Fibroblast of lung (primary cell): ENCODE results near the gene PLPP1. TPM values are rescaled to one million over a fixed set of nuclear protein-coding genes. Genes with fewer than 3 reads are reported as not detected.

Experiments used
- DNase-seq, 2 donors: peaks; one replicate each; pipeline versions ENCODE4 v3.0.0 to v3.0.0-alpha.2; 2010; ENCODE audit warnings: low read depth in 2 of 2
- H2AFZ ChIP-seq: 2 replicates; pipeline ENCODE4 v1.5.1; 2012; ENCODE audit warnings: low read length, control low read depth, inconsistent platforms
- H3K27ac ChIP-seq: 2 replicates; pipeline ENCODE4 v1.5.1; 2011; ENCODE audit warnings: low read length, control low read depth; ENCODE audit not compliant: insufficient read depth
- H3K27me3 ChIP-seq: 2 replicates; pipeline ENCODE4 v1.5.1; 2011; ENCODE audit warnings: mild to moderate bottlenecking, low read length; ENCODE audit not compliant: control insufficient read depth, insufficient read depth
- H3K36me3 ChIP-seq: 2 replicates; pipeline ENCODE4 v1.5.1; 2011; ENCODE audit warnings: low read length; ENCODE audit not compliant: control insufficient read depth, insufficient read depth
- H3K4me1 ChIP-seq: 2 replicates; pipeline ENCODE4 v1.5.1; 2011; ENCODE audit warnings: low read length; ENCODE audit not compliant: control insufficient read depth, insufficient read depth; ENCODE audit errors: extremely low read depth
- H3K4me2 ChIP-seq: 2 replicates; pipeline ENCODE4 v1.5.1; 2011; ENCODE audit warnings: low read length, control low read depth; ENCODE audit not compliant: insufficient read depth; ENCODE audit errors: extremely low read depth
- H3K4me3 ChIP-seq, 4 experiments: fragments of 200-600 bp in 1 of 4; sonication (generic) in 1 of 4; replicated peaks in 1 of 4; 2 replicates each; pipeline ENCODE4 v1.5.1; 2011 to 2016; ENCODE audit warnings: low read length in 4 of 4, low read depth in 3 of 4, mild to moderate bottlenecking in 3 of 4, control low read depth in 2 of 4, inconsistent platforms in 1 of 4, mixed read lengths in 1 of 4; ENCODE audit not compliant: insufficient read depth in 1 of 4; ENCODE audit errors: control extremely low read depth in 1 of 4
- H3K79me2 ChIP-seq: 2 replicates; pipeline ENCODE4 v1.5.1; 2012; ENCODE audit warnings: mild to moderate bottlenecking, low read length, inconsistent platforms; ENCODE audit not compliant: control insufficient read depth, insufficient read depth
- H3K9ac ChIP-seq: 2 replicates; pipeline ENCODE4 v1.5.1; 2011; ENCODE audit warnings: mild to moderate bottlenecking, low read length, control low read depth; ENCODE audit not compliant: insufficient read depth
- H3K9me3 ChIP-seq: 2 replicates; pipeline ENCODE4 v1.5.1; 2012; ENCODE audit warnings: low read depth, low read length; ENCODE audit not compliant: control insufficient read depth, insufficient read depth
- H4K20me1 ChIP-seq: 2 replicates; pipeline ENCODE4 v1.5.1; 2011; ENCODE audit warnings: low read length; ENCODE audit not compliant: control insufficient read depth, insufficient read depth; ENCODE audit errors: extremely low read depth
- CTCF ChIP-seq, 2 donors: IDR thresholded peaks in 1 of 2; conservative IDR thresholded peaks in 1 of 2; 1 replicate in 1 of 2; 2 replicates in 1 of 2; pipeline ENCODE4 v1.5.1; 2011 to 2012; ENCODE audit warnings: low read length in 2 of 2, control low read depth in 1 of 2, inconsistent platforms in 1 of 2, low read depth in 1 of 2, mild to moderate bottlenecking in 1 of 2
- EZH2 ChIP-seq: IDR thresholded peaks from 2 replicates; pipeline ENCODE4 v1.5.1; 2012; ENCODE audit warnings: low read length, control low read depth, mild to moderate bottlenecking; ENCODE audit errors: missing control alignments
- polyA plus RNA-seq, 2 donors: library from polyadenylated mRNA; depleted of rRNA in 1 of 2; stranded (reverse) in 1 of 2; unstranded in 1 of 2; fragments of >200 nt; gene quantifications; 2 replicates each; pipeline ENCODE4 v1.2.1, GENCODE V29; 2011 to 2012; ENCODE audit warnings: missing spikeins in 1 of 2
- total RNA-seq: library from RNA; depleted of rRNA; stranded (reverse); fragments of >200 nt; gene quantifications from 2 replicates; pipeline ENCODE4 v1.2.1, GENCODE V29; 2014

PLPP1 gene
- total and polyA plus RNA-seq, 2 donors (not counting 1 experiment from before 2014, with no cell fraction given) = 73.5 to 76.8 TPM

DNA sequence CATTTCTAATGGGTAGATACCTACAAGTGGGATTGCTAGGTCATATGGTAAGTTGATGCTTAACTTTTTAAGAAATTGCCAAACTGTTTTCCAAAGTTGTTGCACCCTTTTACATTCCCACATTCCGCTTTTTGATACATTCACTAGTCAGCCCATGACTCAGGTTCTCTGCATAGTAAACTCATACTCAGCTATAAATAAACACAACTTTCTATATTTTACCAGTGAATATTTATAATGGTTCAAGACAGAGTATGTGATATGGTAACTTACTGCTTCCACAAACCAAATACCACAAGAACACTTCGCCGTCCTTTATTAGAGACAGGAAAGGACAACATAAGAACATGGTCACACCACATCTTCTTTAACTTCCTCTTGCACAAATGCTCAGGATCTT is 54.0 kb downstream of the PLPP1 start:
- no peak overlapping the region for H2AFZ ChIP-seq
- no peaks in the 10 kb centered on the region for H3K27me3 ChIP-seq
- H3K79me2 ChIP-seq = no peaks in the 10 kb centered on the region
- TF ChIP-seq CTCF (conservative IDR thresholded peaks at IDR 0.05 in 1 of 2, IDR thresholded peaks at IDR 0.05 in 1 of 2; ENCODE audit: low read depth in 1 of 2, low read length in 2 of 2) = no peak
- TF ChIP-seq EZH2 = no peak
- no peak overlapping the region for H3K4me2 ChIP-seq
- no peaks in the 10 kb centered on the region for H3K36me3 ChIP-seq
- H3K4me1 ChIP-seq = no peaks in the 10 kb centered on the region
- H3K4me3 ChIP-seq = no peak overlapping the region
- H4K20me1 ChIP-seq = no peaks in the 10 kb centered on the region
- DNase-seq = peak; percentile 58 to 62
- no peak overlapping the region for H3K27ac ChIP-seq
- no peak overlapping the region for H3K9ac ChIP-seq
- no peaks in the 10 kb centered on the region for H3K9me3 ChIP-seq

- H3K4me3 ChIP-seq = no peak overlapping the region
- no peak for TF ChIP-seq EZH2
- no peak for TF ChIP-seq CTCF (conservative IDR thresholded peaks at IDR 0.05 in 1 of 2, IDR thresholded peaks at IDR 0.05 in 1 of 2; ENCODE audit: low read depth in 1 of 2, low read length in 2 of 2)
- no peak for DNase-seq
- no peaks in the 10 kb centered on the region for H3K27me3 ChIP-seq
- no peaks in the 10 kb centered on the region for H3K4me1 ChIP-seq
- no peak overlapping the region for H3K4me2 ChIP-seq
- no peaks in the 10 kb centered on the region for H4K20me1 ChIP-seq
- no peak overlapping the region for H2AFZ ChIP-seq
- H3K36me3 ChIP-seq = peaks cover 2% of the 10 kb centered on the region
- H3K9me3 ChIP-seq = no peaks in the 10 kb centered on the region
- H3K9ac ChIP-seq = no peak overlapping the region
- H3K27ac ChIP-seq = no peak overlapping the region
- H3K79me2 ChIP-seq = no peaks in the 10 kb centered on the region
Measured at GRCh38 chr5:55472642-55473041, 62.1 kb downstream of the PLPP1 start.

DNA sequence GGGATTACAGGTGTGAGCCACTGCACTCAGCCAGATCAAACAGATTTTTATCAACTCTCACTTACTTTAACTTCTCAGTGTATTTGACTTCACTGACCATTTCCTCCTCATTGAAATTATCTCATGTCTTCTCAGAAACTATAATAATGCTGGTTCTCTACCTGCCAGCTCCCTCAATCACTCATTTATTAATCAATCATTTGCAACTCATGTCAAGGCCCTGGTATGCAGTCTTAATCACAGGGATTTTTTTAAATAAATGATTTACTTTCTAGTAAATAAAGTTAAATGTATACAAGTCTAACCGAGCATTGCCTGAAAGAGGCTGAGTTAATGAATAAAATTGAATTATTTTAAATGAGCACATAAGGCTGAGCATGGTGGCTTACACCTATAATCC is 63.3 kb downstream of the PLPP1 start:
- no peaks in the 10 kb centered on the region for H3K4me1 ChIP-seq
- no peak overlapping the region for H2AFZ ChIP-seq
- H3K79me2 ChIP-seq = no peaks in the 10 kb centered on the region
- H4K20me1 ChIP-seq = no peaks in the 10 kb centered on the region
- H3K27ac ChIP-seq = no peak overlapping the region
- no peaks in the 10 kb centered on the region for H3K27me3 ChIP-seq
- TF ChIP-seq CTCF (conservative IDR thresholded peaks at IDR 0.05 in 1 of 2, IDR thresholded peaks at IDR 0.05 in 1 of 2; ENCODE audit: low read depth in 1 of 2, low read length in 2 of 2) = no peak
- TF ChIP-seq EZH2 = no peak
- H3K4me3 ChIP-seq = no peak overlapping the region
- no peak overlapping the region for H3K9ac ChIP-seq
- peaks cover 2% of the 10 kb centered on the region for H3K36me3 ChIP-seq
- H3K9me3 ChIP-seq = no peaks in the 10 kb centered on the region
- no peak overlapping the region for H3K4me2 ChIP-seq
- DNase-seq = no peak
